HL-60 (cell line): ENCODE data around the gene ADH7.

Experiments
- GABPA ChIP-seq: IDR thresholded peaks from 2 replicates; pipeline ENCODE4 v1.6.1; 2012; ENCODE audit warnings: low read depth
- TF ChIP-seq, protein P1 (sequence below): IDR thresholded peaks from one replicate; pipeline ENCODE4 v1.5.1; 2011; ENCODE audit warnings: low read length, control low read depth, inconsistent platforms; ENCODE audit not compliant: insufficient read depth

DNA sequence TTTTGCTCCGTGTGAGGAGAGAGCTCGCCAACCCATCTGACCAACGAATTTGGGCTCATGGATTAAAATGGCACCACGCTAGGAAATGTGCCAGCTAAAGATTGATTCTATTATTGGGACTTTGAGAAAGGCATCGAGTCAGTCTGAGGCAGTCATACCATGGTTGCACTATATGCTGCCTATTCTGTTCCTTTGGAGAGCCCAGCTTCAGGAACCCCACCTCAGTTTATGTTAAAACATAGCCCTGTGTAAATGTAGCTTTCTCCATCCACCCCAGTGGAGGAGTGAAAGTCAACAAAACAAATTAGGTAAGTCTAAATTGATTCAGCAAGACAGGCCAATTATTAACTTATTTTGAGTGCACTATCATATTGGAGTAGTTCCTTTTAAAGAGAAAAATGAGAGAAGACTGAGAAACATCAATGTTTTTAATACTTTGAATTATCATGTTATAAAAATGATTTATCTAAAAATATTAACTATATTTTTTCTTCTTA is 24.5 kb upstream of the ADH7 start:
- TF ChIP-seq, protein P1, sequence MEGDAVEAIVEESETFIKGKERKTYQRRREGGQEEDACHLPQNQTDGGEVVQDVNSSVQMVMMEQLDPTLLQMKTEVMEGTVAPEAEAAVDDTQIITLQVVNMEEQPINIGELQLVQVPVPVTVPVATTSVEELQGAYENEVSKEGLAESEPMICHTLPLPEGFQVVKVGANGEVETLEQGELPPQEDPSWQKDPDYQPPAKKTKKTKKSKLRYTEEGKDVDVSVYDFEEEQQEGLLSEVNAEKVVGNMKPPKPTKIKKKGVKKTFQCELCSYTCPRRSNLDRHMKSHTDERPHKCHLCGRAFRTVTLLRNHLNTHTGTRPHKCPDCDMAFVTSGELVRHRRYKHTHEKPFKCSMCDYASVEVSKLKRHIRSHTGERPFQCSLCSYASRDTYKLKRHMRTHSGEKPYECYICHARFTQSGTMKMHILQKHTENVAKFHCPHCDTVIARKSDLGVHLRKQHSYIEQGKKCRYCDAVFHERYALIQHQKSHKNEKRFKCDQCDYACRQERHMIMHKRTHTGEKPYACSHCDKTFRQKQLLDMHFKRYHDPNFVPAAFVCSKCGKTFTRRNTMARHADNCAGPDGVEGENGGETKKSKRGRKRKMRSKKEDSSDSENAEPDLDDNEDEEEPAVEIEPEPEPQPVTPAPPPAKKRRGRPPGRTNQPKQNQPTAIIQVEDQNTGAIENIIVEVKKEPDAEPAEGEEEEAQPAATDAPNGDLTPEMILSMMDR, result no peak
- no peak for TF ChIP-seq GABPA
